Right lobe of liver (tissue), 6 donors: ENCODE results near the gene C5orf46. TPM values are rescaled to one million over a fixed set of nuclear protein-coding genes. Genes with fewer than 3 reads are reported as not detected.

Source experiments
- ATAC-seq, 4 donors: fragments of 200-7000 bp; cut with Tn5 transposase; one replicate each; pipeline ENCODE4 v1.9.1; 2020; ENCODE audit warnings: mild to moderate bottlenecking in 4 of 4, moderate library complexity in 4 of 4
- DNase-seq, 3 donors: peaks; one replicate each; pipeline ENCODE4 v3.0.0-alpha.2; 2020
- H3K27ac ChIP-seq, 3 donors: fragments of 200-600 bp; one replicate each; pipeline ENCODE4 v1.8.0; 2022
- H3K27me3 ChIP-seq, 2 donors: fragments of 200-600 bp; one replicate each; pipeline ENCODE4 v1.8.0; 2022
- H3K36me3 ChIP-seq, 4 donors: fragments of 200-600 bp; sonication (generic) in 1 of 4; one replicate each; pipeline versions ENCODE4 v1.5.1 to v1.8.0; 2017 to 2022; ENCODE audit warnings: control low read depth in 1 of 4
- H3K4me1 ChIP-seq, 4 donors: fragments of 200-600 bp; sonication (generic) in 1 of 4; one replicate each; pipeline versions ENCODE4 v1.5.1 to v1.8.0; 2017 to 2022; ENCODE audit warnings: control low read depth in 1 of 4
- H3K4me3 ChIP-seq, 3 donors: fragments of 200-600 bp; one replicate each; pipeline ENCODE4 v1.8.0; 2022
- H3K9me3 ChIP-seq, 4 donors: fragments of 200-600 bp; sonication (generic) in 1 of 4; one replicate each; pipeline versions ENCODE4 v1.5.1 to v1.8.0; 2017 to 2022; ENCODE audit warnings: control low read depth in 1 of 4
- POLR2A ChIP-seq: fragments of 450-650 bp; IDR thresholded peaks from one replicate; pipeline ENCODE4 v1.6.1; 2017; ENCODE audit warnings: antibody characterized with exemption, mild to moderate bottlenecking
- WGBS: methylation state at CpG from one replicate; pipeline ENCODE4 v1.1.6; 2018; ENCODE audit warnings: low coverage, low lambda C conversion rate; ENCODE audit not compliant: insufficient coverage; ENCODE audit errors: missing lambda C conversion rate; 5-methylcytosine and 5-hydroxymethylcytosine counted together
- intact Hi-C, 2 donors: fragments of 100-400 bp; cut with DNase I; formaldehyde crosslinking; loops; one replicate each; pipeline versions ENCODE4 v1.11.2 to v1.14.1; 2022
- total RNA-seq, 6 experiments: library from RNA; depleted of rRNA in 2 of 6; stranded (reverse); fragments of >200 nt in 2 of 6; fragmentation: NEBNext Ultra II Directional in 3 of 6; extraction: Animal tissue kit (Norgen Biotek cat#: 25700) in 3 of 6; gene quantifications; one replicate each; pipeline versions ENCODE4 v1.1.0 to v1.2.4, GENCODE V29; 2016 to 2023
- TF ChIP-seq, protein P1 (sequence below), 4 donors: fragments of 200-600 bp in 3 of 4; fragments of 450-650 bp in 1 of 4; IDR thresholded peaks; one replicate each; pipeline versions ENCODE4 v1.5.1 to v1.8.0; 2016 to 2022; ENCODE audit warnings: antibody characterized with exemption in 4 of 4, mild to moderate bottlenecking in 2 of 4
- donor health status: DM: no; HTN: yes; CAD: no.
- donor health status: DM: no; HTN: no; CAD: no.
- donor health status: DM: no; HTN: no; CAD: no.
- donor health status: DM: no; HTN: yes; CAD: no.
- donor health status: DM: no; HTN: yes; CAD: no.

Gene C5orf46
- total RNA-seq, 6 experiments from 2014 or later = 0.84 TPM; not detected in 5

GRCh38 chr5:147863454-147864158 is 42.7 kb downstream of the C5orf46 start:
- H3K36me3 ChIP-seq = no peaks in the 10 kb centered on the region
- no peak overlapping the region for H3K4me3 ChIP-seq
- no peak for DNase-seq
- WGBS = 72% methylated on average over 3 of the region's 3 CpGs
- H3K27ac ChIP-seq = no peak overlapping the region
- peaks cover 0 to 5% (median 0%) of the 10 kb centered on the region in 4 donors for H3K4me1 ChIP-seq
- no peak for ATAC-seq
- H3K9me3 ChIP-seq = no peaks in the 10 kb centered on the region
- intact Hi-C loops = no loop called here
- no peak for TF ChIP-seq POLR2A
- TF ChIP-seq, protein P1, sequence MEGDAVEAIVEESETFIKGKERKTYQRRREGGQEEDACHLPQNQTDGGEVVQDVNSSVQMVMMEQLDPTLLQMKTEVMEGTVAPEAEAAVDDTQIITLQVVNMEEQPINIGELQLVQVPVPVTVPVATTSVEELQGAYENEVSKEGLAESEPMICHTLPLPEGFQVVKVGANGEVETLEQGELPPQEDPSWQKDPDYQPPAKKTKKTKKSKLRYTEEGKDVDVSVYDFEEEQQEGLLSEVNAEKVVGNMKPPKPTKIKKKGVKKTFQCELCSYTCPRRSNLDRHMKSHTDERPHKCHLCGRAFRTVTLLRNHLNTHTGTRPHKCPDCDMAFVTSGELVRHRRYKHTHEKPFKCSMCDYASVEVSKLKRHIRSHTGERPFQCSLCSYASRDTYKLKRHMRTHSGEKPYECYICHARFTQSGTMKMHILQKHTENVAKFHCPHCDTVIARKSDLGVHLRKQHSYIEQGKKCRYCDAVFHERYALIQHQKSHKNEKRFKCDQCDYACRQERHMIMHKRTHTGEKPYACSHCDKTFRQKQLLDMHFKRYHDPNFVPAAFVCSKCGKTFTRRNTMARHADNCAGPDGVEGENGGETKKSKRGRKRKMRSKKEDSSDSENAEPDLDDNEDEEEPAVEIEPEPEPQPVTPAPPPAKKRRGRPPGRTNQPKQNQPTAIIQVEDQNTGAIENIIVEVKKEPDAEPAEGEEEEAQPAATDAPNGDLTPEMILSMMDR (IDR thresholded peaks at IDR 0.05) = no peak
- no peaks in the 10 kb centered on the region for H3K27me3 ChIP-seq

DNA sequence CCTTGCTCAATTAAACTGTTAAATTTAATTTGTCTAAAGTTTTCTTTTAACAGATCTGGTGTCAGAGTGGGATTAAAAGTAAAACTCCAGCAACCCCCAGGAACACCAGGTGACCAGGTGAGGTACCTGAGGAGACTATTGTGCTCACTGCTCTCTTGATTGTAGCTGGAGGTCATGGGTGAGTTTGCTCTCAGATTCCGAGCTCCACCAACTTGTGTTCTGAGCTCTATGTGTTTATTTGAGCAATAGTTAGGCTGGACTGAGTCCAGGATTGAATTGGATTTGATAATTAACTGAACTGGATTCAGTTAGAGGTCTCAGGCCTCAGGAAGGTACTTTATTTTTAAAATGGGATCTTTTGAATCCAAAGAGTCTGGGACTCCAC is 45.7 kb downstream of the C5orf46 start:
- ATAC-seq = peak; percentile 91 to 95 (median 92)
- no peaks in the 10 kb centered on the region for H3K9me3 ChIP-seq

DNA sequence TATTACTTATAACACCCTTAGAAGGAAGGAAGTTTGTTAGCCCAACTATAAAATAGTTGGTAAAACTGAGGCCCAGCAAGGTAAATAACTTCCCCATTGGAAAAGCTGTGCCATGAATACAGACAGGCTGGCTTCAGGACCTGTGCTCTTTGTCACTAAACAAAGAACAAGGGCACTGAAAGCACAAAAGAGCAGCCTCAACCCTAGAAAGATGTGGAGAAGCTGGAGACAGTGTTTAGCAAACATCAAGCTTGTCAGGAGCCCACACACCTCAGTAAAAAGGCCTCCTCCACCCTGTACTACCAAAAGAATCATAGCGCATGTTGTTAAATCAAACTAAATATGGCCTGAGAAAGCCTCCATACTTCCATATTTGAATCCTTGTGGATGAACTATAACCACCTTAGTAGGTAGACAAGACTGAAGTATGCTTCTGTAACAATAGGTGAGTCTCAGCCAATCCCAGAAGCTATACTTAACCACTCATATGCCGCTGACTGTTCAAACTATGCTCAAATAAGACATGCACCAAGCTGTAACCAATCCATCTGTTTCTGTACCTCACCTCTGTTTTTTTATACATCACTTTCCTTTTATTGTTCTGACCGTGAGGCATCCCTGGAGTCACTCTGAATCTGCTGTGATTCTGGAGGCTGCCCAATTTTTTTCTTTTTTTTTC is 46.2 kb downstream of the C5orf46 start:
- DNase-seq (no peak), ATAC-seq (peak in 1 of 4 donors; percentile 9)
- Histone ChIP-seq H3K27me3 (no peaks in the 10 kb centered on the region), H3K4me3 (no peak overlapping the region), H3K9me3 (no peaks in the 10 kb centered on the region), H3K4me1 (peaks cover 0 to 5% (median 0%) of the 10 kb centered on the region in 4 donors), H3K27ac (no peak overlapping the region), H3K36me3 (no peaks in the 10 kb centered on the region)
- WGBS = 83% methylated on average over 2 of the region's 3 CpGs
- no peak for TF ChIP-seq POLR2A
- TF ChIP-seq, protein P1 (IDR thresholded peaks at IDR 0.05) = no peak
- intact Hi-C loops = no loop called here

More for the DNA sequence above, 45.7 kb downstream of the C5orf46 start:
- Histone ChIP-seq H3K36me3 (no peaks in the 10 kb centered on the region), H3K27me3 (no peaks in the 10 kb centered on the region), H3K4me3 (no peak overlapping the region), H3K4me1 (peaks cover 0 to 5% (median 0%) of the 10 kb centered on the region in 4 donors), H3K27ac (no peak overlapping the region)
- no peak for TF ChIP-seq POLR2A
- TF ChIP-seq, protein P1 (IDR thresholded peaks at IDR 0.05) = no peak
- 17% methylated on average over 1 of the region's 1 CpG for WGBS
- DNase-seq = no peak
- intact Hi-C loops = no loop called here

GRCh38 chr5:147858565-147858964 is 47.8 kb downstream of the C5orf46 start:
- no peak for TF ChIP-seq POLR2A
- TF ChIP-seq, protein P1 (IDR thresholded peaks at IDR 0.05) = no peak
- no peak overlapping the region for H3K27ac ChIP-seq
- no peaks in the 10 kb centered on the region for H3K27me3 ChIP-seq
- no peaks in the 10 kb centered on the region for H3K9me3 ChIP-seq
- peaks cover 0 to 5% (median 0%) of the 10 kb centered on the region in 4 donors for H3K4me1 ChIP-seq
- no peak for DNase-seq
- no peak for ATAC-seq
- intact Hi-C loops = no loop called here
- no peaks in the 10 kb centered on the region for H3K36me3 ChIP-seq
- H3K4me3 ChIP-seq = no peak overlapping the region
- WGBS = 45% methylated on average over 1 of the region's 1 CpG
